Vagina (tissue), 2 donors: Measurements from ENCODE around the gene ATP6V0A1.

Experiments
- CTCF ChIP-seq, 3 experiments: fragments of 450-650 bp in 2 of 3; fragments of 200-600 bp in 1 of 3; sonication (generic) in 1 of 3; IDR thresholded peaks; one replicate each; pipeline ENCODE4 v1.5.1; 2017 to 2019; ENCODE audit warnings: antibody characterized with exemption in 3 of 3, mild to moderate bottlenecking in 2 of 3, moderate library complexity in 2 of 3
- POLR2A ChIP-seq, 2 donors: fragments of 450-650 bp; IDR thresholded peaks; one replicate each; pipeline ENCODE4 v1.6.1; 2017; ENCODE audit warnings: antibody characterized with exemption in 2 of 2, mild to moderate bottlenecking in 2 of 2, moderate library complexity in 2 of 2

GRCh38 chr17:42476411-42476810, 17.7 kb downstream of the ATP6V0A1 start:
- TF ChIP-seq POLR2A (IDR thresholded peaks at IDR 0.05) (no peak), CTCF (IDR thresholded peaks at IDR 0.05) (no peak)
